ENCODE data around the gene HJV.
A peak's percentile ranks its signal among the peaks of the same experiment; 100 is the strongest.

The HJV gene

DNA sequence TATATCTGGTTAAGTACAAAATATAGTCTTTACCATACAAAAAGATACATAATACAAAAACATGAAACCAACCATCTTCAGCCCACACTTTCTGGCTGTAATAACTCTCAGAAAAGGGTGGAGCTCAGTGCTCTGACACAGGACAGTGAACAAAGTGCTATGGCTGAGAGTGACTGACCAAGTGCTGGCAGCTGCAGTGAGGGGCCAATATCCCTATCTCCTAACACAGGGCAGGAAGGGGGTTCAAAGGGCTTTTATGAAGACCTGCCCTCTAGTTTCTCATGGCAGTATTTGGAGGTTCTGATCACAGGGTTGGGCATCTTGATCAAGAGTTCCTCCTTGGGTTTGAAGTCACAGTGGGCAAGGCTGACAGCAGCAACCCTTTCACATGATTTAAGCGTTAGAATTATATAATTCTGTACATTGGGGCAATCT, 29.0 kb downstream of the HJV start:
- DNase-seq = no peak

- DNase-seq = peak; percentile 19 to 30
Measured at GRCh38 chr1:145991735-145992412, 29.7 kb downstream of the HJV start.

- peak; percentile 25 to 33 for DNase-seq
Measured at GRCh38 chr1:145990249-145990855, 31.2 kb downstream of the HJV start.

- DNase-seq = no peak
Measured at GRCh38 chr1:145988773-145989172, 32.8 kb downstream of the HJV start.

DNA sequence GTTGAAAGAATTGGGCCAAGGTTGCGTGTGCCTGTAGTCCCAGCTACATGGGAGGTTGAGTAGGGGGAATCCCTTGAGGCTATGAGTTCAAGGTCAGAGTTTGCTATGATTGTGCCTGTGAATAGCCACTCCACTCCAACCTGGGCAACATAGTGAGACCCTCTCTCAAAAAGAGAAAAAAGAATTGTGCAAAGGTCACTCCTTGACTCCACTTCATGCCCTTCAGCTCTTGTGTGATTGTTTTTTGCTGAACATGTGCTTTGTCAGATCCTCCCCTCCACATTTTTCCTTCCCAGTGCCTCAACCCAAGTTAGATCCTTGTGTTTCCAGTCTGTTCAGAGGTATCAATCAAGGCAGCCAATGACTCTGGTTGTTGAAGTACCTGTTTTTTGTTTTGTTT, 33.6 kb downstream of the HJV start:
- no peak for DNase-seq

GRCh38 chr1:145986551-145986950, 35.0 kb downstream of the HJV start:
- DNase-seq = no peak

- peak; percentile 83 to 93 for DNase-seq
Measured at GRCh38 chr1:145985502-145986439, 35.8 kb downstream of the HJV start.

DNA sequence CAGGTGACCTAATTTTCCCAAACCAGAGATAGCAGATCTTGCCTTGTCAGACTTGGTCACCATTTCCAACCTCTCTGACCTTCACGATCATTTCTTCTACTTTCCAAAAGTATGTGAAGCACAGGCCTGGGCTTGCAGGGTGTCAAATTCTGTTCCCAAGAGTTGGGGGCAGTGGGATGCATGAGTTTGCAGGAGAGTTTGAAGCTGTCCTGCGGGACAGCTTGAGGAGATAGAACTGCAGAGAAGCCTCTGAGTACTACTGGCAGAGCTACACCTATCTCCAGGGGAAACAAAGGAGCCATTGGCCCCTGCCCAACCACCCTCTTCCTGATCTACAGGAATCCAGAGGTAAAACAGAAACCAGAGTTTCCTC, 36.4 kb downstream of the HJV start:
- no peak for DNase-seq

- no peak for DNase-seq
Measured at GRCh38 chr1:145983960-145984830, 37.3 kb downstream of the HJV start.

DNA sequence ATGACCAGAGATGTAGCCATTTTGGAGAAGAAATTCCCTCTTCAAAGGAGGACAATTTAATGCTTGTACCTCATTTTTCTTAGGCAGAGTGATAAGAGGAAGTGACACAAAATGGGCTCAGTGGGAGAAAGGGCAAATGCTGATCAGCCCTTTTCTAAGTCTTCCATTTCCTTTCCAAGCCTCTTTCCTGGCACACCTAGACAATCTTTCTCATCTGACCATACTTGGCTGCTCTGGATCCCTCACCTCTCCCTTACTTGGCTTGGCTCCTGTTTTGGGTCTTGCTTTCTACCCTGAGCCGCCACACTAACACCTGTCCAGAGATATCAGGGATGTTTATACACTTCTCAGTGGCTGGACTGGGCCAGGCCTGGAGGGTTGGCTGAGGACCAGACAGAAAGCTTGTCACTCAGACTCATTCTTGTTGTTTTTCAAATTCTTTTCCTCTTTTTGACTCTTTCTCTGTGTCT, 38.3 kb downstream of the HJV start:
- peak in 1 of 2 experiments; percentile 23 for DNase-seq

DNA sequence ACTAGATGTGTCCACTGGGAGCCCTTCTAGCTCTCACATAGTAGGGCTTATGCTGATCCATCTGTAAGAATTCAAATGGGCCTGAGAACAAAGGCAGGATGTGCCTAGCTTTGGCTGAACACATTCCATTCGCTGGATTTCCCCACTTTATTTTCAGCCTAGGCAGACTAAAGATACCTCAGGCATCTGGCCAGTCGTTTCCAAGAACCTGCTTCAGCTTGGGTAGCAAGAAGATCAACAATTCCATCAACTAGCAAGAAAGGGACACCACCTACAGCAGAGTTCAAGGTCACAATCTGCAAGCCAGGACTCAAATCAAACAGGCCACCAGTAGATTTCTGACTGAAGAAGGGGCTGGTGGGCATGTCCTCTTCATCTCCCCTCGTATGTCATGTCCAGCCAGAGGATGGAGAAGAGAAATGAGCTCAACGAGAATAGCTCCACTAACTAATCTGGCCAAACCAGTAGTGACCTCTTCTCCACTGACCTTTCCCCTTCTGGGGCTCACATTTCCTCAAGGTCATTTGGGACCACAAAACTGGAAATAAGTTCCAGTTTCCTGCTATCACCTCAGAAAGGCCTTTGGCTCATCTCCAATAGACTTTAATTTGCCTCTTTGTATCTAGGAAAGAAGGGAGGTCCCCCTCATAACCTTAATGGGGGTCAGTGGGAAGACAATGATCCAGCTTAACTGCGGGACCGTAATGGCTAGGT, 39.4 kb downstream of the HJV start:
- no peak for DNase-seq

DNA sequence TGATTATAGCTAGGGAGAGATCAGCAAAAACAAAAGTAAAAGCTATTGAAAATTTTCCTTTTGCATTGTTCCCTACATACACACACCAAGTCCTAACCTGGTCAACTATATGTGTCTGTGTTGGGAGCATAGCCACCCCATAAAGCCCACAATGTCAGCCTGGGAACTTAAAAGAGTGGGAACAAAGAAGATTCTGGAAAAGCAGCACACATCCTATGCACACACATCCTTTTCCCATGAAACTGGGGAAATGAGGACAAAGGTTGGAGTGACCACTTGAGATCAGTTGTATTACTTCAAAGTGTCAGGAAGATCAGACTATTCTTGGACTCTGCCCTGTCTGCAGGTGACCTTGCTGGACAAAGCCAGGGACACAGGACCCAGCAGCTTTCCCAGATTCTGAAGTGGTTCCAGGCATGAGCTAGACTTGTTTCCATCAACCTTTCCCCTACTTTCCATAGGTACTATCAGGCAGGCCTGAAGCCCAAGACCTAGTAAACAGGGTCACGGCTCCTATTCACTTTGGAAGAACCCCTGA, 41.0 kb downstream of the HJV start:
- no peak for DNase-seq

DNA sequence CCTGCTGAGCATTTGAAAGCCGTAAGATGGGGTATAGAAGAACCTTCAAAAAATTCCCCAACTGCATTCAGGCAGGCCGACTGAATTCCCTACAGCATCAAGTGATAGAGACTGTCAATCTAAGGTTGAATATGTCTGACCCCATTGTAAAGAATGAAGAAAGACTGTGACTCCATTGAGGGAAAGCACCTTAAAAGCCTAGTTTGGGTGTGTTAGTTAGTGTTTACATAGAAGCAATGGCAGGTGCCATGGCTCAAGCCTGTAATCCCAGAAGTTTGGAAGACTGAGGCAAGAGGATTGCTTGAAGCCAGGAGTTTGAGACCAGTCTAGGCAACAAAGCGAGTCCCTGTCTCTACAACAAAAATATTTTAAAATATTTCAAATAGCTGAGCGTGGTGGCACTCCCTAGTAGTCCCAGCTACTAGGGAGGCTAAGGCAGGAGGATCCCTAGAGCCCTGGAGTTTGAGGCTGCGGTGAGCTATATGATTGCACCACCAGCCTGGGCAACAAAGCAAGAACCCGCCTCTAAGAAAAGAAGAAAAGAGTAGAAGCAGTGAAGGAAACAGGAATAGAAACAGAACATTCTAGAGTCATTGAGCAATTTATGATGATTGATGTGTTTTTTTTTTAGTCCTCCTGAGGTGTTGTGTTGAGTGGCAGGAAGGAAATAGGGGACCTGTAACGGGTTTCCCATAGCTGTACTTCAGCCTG, 41.6 kb downstream of the HJV start:
- peak; percentile 52 to 66 for DNase-seq

DNA sequence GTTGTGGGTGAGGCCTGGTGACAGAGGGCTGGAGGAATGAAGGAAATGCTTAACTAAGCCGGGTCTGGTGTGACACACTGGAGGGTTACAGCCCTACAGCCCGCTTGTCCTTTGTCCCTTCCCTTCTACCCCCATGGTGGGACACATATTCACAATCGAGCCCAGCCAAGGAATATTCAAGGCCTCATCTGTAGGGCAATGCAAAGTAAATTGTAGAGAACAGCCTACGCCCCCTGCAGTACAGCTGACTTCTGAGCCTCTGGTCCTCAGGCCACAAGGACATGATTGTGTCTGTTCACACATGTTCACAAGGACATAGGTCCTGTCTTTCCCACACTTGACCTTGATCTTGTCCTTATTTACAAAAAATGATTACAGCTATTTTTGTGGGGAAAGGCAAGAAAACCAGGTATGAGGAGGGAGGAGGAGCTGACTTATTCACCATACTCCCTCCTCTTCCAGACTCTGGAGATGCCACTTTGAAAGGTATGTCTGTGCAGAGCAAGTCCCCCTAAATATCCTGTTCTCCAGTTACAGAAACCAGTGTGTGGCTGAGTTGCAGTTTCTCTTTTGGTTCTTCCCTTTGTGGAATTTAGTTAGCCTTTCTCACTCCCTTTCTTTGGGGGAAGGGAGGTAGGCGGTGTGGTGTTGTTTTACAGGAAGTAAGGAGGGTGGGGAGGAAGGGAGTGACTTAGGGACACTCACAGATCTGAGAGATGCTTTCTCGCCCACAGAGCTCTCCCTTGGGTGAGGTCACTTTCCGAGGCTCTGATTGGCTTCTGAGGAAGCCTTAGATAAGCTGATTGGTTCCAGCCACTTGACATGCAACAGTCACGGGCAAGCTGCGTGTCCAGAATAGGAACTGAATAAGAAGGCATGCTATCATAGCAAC, 42.4 kb downstream of the HJV start:
- peak; percentile 100 for DNase-seq

DNA sequence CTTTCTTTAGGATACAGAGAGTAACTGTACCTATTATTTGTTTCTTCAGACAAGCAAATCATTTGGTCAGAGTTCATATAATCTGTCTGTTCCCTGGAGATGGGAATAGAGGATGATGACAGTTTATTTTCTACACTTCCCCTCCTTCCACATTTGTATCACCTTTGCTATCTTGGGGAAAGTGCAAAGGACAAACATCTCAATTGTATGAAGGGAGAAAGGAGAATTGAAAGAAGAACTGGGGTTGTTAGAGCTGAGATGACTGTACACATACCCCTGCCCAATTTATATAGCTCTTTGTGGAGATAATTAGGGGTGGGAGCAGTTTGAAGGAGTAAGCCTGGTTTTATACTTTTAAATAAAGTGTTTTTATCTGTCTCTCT, 43.1 kb downstream of the HJV start:
- DNase-seq = no peak

DNA sequence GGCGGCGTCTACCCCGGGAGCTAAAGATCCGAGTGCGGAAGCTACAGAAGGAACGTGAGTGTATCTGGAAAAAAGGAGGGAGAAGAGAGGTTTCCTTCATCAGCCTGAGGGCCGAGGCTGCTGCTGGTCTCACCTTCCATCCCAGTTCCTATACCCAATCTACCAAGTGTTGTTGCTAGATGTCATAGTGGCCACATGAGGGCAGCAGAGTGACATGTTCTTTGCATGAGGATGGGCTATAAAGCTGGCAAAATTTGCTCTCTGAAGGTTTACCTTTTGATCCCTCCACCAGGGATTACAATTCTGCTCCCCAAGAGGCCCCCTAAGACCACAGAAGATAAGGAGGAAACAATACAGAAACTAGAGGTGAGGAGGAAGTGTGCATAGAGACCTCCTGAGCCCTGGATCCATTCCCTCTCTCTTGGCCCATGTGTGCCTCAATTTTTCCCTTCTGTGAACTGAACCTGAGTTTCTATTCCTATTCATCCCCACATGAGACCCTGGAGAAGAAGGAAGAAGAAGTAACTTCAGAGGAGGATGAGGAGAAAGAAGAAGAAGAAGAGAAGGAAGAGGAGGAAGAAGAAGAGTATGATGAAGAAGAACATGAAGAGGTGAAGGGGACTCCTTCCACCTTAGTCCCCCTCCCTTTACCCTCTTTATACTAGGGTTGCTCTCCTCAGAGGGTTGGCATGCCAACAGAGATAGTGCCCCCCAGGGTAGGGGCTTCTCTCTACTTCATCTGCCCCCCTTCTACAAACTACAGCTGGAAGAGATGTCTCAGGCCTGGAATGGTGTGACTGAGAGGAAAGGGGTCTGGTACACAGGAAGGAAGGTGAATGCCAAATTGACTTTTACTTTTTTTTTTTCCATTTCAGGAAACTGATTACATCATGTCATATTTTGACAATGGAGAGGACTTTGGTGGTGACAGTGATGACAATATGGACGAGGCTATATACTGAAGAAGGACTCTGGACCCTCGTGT, 43.8 kb downstream of the HJV start:
- peak; percentile 86 to 91 for DNase-seq

DNA sequence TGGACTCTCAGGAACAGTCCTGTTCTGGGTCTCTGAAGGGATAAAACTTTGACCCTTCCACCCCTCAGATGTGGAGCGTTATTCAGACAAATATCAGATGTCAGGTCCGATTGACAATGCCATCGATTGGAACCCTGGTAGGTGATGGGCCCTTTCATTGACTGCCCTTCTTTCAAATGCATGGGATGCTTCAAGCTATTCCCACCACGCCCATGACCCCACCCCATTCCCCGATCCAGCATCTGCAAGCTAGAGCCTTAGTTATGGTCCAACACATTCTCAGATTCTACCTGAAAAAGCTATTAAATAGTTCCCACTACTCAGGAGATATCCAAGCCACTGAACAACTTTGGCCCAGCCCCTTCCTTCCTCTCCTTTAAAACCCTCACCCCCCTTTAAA, 44.5 kb downstream of the HJV start:
- DNase-seq = no peak

- DNase-seq = no peak
Measured at GRCh38 chr1:145975216-145975615, 46.3 kb downstream of the HJV start.

DNA sequence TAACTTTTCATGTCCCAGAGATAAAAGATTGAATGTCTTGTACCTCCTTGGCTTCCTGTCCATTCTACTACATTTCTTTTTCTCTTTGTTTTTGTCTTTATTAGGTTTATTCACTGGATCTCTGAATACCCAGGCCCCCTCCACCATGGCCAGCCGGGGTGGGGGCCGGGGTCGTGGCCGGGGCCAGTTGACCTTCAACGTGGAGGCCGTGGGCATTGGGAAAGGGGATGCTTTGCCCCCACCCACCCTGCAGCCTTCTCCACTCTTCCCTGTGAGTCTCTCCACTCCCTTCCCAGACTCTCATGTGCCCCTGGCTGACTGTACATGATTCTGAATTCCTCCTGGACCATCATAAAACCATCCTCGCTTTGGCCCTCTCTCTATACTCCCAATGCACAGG, 46.8 kb downstream of the HJV start:
- no peak for DNase-seq

Data from Kasumi-1 (cell line).